GM12878 (cell line): ENCODE measurements around the gene CDCA7.

Source experiments
- BCL11A ChIP-seq: IDR thresholded peaks from 2 replicates; pipeline ENCODE4 v1.6.1; 2011; ENCODE audit warnings: low read depth, low read length
- EGR1 ChIP-seq, 2 experiments: IDR thresholded peaks; 1 replicate in 1 of 2; 2 replicates in 1 of 2; pipeline ENCODE4 v1.6.1; 2011 to 2012; ENCODE audit warnings: low read depth in 2 of 2, low read length in 2 of 2, borderline replicate concordance in 1 of 2, mild to moderate bottlenecking in 1 of 2, moderate library complexity in 1 of 2
- EP300 ChIP-seq, 2 experiments: fragments of 150-350 bp in 1 of 2; IDR thresholded peaks; 2 replicates each; pipeline ENCODE4 v1.6.1; 2011 to 2012; ENCODE audit warnings: low read depth in 2 of 2, low read length in 2 of 2, borderline replicate concordance in 1 of 2, improper control_type of control experiment in 1 of 2, inconsistent platforms in 1 of 2; ENCODE audit not compliant: control insufficient read depth in 1 of 2
- POLR2AphosphoS2 ChIP-seq: IDR thresholded peaks from 2 replicates; pipeline ENCODE4 v1.6.1; 2011; ENCODE audit warnings: low read depth, mild to moderate bottlenecking, low read length, improper control_type of control experiment, moderate library complexity
- RFX5 ChIP-seq: IDR thresholded peaks from 2 replicates; pipeline ENCODE4 v1.6.1; 2011; ENCODE audit warnings: low read depth, low read length, improper control_type of control experiment
- SIN3A ChIP-seq: IDR thresholded peaks from 2 replicates; pipeline ENCODE4 v1.6.1; 2012; ENCODE audit warnings: low read depth, low read length, improper control_type of control experiment
- TF ChIP-seq, protein P1 (sequence below), 3 experiments: IDR thresholded peaks in 2 of 3; conservative IDR thresholded peaks in 1 of 3; 2 replicates each; pipeline ENCODE4 v1.5.1; 2011; ENCODE audit warnings: low read depth in 3 of 3, low read length in 3 of 3, mild to moderate bottlenecking in 3 of 3, control low read depth in 2 of 3, moderate library complexity in 2 of 3, inconsistent platforms in 1 of 3, mixed read lengths in 1 of 3; ENCODE audit not compliant: control insufficient read depth in 2 of 3, insufficient read depth in 1 of 3; ENCODE audit errors: extremely low read depth in 1 of 3

DNA sequence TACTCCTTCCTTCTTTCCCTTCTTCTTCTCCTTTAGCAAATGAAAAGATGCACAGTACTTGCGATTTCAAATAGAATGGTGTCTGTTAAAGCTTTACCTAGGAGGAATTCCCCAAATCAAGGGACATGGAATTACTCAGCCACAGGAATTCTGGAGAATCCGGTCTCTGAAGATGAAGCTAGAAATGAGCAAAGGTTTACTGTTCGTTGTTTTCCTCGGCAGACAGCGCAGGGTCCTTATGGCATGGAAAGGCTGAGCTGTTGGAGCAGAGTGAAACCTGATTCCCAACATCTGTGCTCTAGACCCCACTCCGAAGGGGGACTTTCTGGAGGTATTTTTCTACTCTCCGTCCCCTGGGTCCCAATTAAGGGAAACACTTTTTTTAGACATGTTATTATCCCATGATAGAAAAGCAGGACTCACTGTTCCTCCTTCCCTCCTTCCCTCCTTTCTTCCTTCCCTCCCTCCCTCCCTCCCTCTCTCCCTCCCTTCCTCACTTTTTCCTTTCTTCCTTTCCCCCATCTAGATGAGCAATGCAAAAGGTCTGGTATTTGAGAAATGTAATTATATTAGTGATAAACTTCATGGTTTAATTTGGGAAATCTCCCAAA is 47.1 kb downstream of the CDCA7 start:
- TF ChIP-seq SIN3A (no peak), POLR2AphosphoS2 (no peak), RFX5 (no peak), BCL11A (no peak), EGR1 (IDR thresholded peaks at IDR 0.05; ENCODE audit: borderline replicate concordance in 1 of 2, low read depth in 2 of 2, low read length in 2 of 2) (no peak), EP300 (IDR thresholded peaks at IDR 0.05; ENCODE audit: borderline replicate concordance in 1 of 2, control insufficient read depth in 1 of 2, low read depth in 2 of 2, low read length in 2 of 2) (no peak)
- TF ChIP-seq, protein P1, sequence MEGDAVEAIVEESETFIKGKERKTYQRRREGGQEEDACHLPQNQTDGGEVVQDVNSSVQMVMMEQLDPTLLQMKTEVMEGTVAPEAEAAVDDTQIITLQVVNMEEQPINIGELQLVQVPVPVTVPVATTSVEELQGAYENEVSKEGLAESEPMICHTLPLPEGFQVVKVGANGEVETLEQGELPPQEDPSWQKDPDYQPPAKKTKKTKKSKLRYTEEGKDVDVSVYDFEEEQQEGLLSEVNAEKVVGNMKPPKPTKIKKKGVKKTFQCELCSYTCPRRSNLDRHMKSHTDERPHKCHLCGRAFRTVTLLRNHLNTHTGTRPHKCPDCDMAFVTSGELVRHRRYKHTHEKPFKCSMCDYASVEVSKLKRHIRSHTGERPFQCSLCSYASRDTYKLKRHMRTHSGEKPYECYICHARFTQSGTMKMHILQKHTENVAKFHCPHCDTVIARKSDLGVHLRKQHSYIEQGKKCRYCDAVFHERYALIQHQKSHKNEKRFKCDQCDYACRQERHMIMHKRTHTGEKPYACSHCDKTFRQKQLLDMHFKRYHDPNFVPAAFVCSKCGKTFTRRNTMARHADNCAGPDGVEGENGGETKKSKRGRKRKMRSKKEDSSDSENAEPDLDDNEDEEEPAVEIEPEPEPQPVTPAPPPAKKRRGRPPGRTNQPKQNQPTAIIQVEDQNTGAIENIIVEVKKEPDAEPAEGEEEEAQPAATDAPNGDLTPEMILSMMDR (IDR thresholded peaks at IDR 0.05 in 2 of 3, conservative IDR thresholded peaks at IDR 0.05 in 1 of 3; ENCODE audit: control insufficient read depth in 2 of 3, extremely low read depth in 1 of 3, insufficient read depth in 1 of 3, low read depth in 3 of 3, low read length in 3 of 3): no peak
